RWPE2 (cell line): Measurements from ENCODE around the gene SLC4A5.
A peak's percentile ranks its signal among the peaks of the same experiment; 100 is the strongest.

Experiments
- ATAC-seq: fragments of 200-7000 bp; cut with Tn5 transposase; 3 replicates; pipeline ENCODE4 v1.9.1; 2021; ENCODE audit warnings: low read depth
- DNase-seq: peaks from one replicate; pipeline ENCODE4 v3.0.0-alpha.2; 2020; ENCODE audit warnings: low spot score
- H3K27ac ChIP-seq: fragments of 450-650 bp; 2 replicates; pipeline ENCODE4 v1.5.1; 2017; ENCODE audit warnings: mild to moderate bottlenecking; ENCODE audit not compliant: poor library complexity, severe bottlenecking
- H3K27me3 ChIP-seq: fragments of 250-450 bp; sonication (Bioruptor Pico); 2 replicates; pipeline ENCODE4 v1.5.1; 2021; ENCODE audit warnings: mild to moderate bottlenecking, moderate library complexity; ENCODE audit not compliant: insufficient read depth, poor library complexity, severe bottlenecking
- H3K36me3 ChIP-seq: fragments of 250-450 bp; sonication (Bioruptor Pico); 2 replicates; pipeline ENCODE4 v1.5.1; 2020; ENCODE audit warnings: low read depth, mild to moderate bottlenecking, moderate library complexity
- H3K4me1 ChIP-seq: fragments of 250-450 bp; sonication (Bioruptor Pico); 2 replicates; pipeline ENCODE4 v1.5.1; 2021; ENCODE audit warnings: mild to moderate bottlenecking, moderate library complexity; ENCODE audit not compliant: insufficient read depth, poor library complexity, severe bottlenecking
- H3K4me3 ChIP-seq: fragments of 250-450 bp; sonication (Bioruptor Pico); 2 replicates; pipeline ENCODE4 v1.5.1; 2021; ENCODE audit warnings: mild to moderate bottlenecking, moderate library complexity; ENCODE audit not compliant: severe bottlenecking
- H3K9me3 ChIP-seq: fragments of 250-450 bp; sonication (Bioruptor Pico); 2 replicates; pipeline ENCODE4 v1.5.1; 2021; ENCODE audit warnings: mild to moderate bottlenecking, moderate library complexity; ENCODE audit not compliant: severe bottlenecking
- TF ChIP-seq, protein P1 (sequence below): fragments of 450-650 bp; IDR thresholded peaks from one replicate; pipeline ENCODE4 v1.5.1; 2017; ENCODE audit warnings: mild to moderate bottlenecking, moderate library complexity; ENCODE audit not compliant: poor library complexity, severe bottlenecking

Gene SLC4A5

DNA sequence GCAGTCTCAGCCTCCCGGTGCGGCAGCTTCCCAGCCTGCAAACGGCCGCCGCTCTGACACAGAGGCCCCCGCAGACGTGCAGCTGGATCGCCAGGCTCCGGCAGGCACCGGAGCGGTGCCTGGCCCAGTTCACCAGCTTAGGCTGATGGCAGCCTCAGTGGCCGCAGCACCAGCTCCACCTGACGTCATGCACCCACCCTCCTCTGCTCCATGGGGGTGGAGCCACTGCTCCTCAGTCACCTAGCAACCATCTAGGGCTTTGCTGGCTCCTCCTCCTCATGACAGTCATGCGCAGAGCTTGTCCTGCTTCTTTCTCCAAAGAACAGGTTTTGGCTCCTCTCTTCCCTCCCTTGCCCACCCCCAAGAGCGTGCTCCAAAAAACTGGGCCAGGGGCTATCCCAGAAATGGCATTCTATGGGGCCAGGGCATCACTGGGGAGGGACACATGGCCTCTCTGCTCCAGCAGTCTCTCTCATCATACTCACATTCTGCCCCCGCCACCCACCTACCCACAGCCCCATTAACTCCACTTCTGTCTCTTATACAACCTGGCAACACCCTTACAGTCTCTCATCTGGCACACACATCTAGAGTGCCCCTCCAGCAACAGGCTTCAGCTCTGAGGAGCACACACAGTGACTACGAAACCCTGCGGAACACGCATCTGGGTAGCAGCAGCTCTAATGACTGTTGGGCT is 31.4 kb upstream of the SLC4A5 start:
- Histone ChIP-seq H3K4me1 (no peaks in the 10 kb centered on the region), H3K4me3 (no peak overlapping the region), H3K36me3 (peaks cover 34% of the 10 kb centered on the region), H3K9me3 (no peaks in the 10 kb centered on the region), H3K27me3 (no peaks in the 10 kb centered on the region), H3K27ac (no peak overlapping the region)
- TF ChIP-seq, protein P1, sequence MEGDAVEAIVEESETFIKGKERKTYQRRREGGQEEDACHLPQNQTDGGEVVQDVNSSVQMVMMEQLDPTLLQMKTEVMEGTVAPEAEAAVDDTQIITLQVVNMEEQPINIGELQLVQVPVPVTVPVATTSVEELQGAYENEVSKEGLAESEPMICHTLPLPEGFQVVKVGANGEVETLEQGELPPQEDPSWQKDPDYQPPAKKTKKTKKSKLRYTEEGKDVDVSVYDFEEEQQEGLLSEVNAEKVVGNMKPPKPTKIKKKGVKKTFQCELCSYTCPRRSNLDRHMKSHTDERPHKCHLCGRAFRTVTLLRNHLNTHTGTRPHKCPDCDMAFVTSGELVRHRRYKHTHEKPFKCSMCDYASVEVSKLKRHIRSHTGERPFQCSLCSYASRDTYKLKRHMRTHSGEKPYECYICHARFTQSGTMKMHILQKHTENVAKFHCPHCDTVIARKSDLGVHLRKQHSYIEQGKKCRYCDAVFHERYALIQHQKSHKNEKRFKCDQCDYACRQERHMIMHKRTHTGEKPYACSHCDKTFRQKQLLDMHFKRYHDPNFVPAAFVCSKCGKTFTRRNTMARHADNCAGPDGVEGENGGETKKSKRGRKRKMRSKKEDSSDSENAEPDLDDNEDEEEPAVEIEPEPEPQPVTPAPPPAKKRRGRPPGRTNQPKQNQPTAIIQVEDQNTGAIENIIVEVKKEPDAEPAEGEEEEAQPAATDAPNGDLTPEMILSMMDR = no peak
- peak; percentile 59; the same call in 1 of the 3 replicates for ATAC-seq
- no peak for DNase-seq

DNA sequence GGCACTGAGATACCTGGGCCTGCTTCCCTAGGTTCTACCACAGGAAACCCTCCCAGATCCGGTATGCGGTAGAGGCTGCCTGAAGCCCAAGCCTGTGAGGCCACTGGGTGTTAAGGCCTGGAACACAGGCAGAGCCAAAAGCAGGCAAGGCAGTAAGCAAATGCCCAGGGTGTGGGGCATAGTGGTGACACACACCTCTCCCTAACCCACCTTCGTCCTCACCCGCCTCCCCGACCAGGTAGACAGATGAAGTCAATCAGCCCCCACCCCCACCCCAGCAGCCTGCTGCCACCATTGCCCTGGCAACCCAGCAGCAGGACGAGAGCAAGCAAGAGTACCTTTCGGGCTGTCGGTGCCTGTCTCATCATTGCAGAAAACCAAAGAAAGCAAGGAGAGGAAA is 30.8 kb upstream of the SLC4A5 start:
- Histone ChIP-seq H3K27me3 (no peaks in the 10 kb centered on the region), H3K27ac (no peak overlapping the region), H3K4me3 (no peak overlapping the region), H3K36me3 (peaks cover 38% of the 10 kb centered on the region), H3K4me1 (no peaks in the 10 kb centered on the region), H3K9me3 (no peaks in the 10 kb centered on the region)
- ATAC-seq (no peak), DNase-seq (no peak)
- TF ChIP-seq, protein P1 = no peak

DNA sequence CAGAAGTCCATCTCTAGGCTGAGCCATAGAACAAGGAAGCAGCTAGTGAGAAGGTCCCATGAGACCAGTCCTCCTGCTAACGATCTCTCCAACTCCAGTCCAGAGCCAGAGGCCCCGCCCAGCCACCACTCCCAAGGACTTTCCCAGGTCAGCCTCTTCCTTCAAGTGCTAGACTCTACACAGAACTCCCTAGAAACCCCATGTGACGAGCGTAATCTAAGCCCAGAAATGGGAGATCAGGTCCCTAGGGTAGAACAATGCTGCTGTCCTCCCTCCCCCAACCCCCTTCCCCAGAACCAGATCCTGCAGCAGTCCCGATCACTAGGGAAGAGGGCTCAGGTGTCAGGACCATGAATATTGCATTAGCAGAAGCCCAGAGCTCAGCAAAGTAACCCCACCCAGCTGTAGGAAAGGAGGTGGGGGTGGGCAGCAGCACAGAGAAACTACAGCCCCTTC is 30.0 kb upstream of the SLC4A5 start:
- DNase-seq (no peak), ATAC-seq (no peak)
- peaks cover 41% of the 10 kb centered on the region for H3K36me3 ChIP-seq
- no peak overlapping the region for H3K4me3 ChIP-seq
- no peak overlapping the region for H3K27ac ChIP-seq
- no peaks in the 10 kb centered on the region for H3K9me3 ChIP-seq
- TF ChIP-seq, protein P1 = no peak
- H3K4me1 ChIP-seq = no peaks in the 10 kb centered on the region
- H3K27me3 ChIP-seq = no peaks in the 10 kb centered on the region

DNA sequence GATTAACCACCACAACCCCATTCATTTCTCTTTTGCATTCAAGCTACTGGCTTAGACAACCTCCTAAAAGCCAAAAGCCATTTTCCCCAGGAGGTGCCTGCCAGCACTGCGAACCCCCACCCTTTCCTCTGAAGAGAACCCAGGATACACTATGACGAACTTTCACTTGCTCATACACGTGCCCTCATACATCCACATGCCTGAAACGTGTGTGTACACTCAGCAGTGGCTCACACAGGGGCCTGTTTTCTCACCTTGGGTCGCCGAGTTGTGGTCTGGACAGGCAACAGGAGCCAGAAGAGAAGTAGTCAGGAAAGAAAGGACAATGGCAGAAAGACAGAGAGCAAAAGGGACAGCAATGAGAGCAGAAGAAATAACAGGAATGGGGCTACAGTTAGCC is 29.5 kb upstream of the SLC4A5 start:
- Histone ChIP-seq H3K27me3 (no peaks in the 10 kb centered on the region), H3K4me3 (no peak overlapping the region), H3K27ac (no peak overlapping the region), H3K4me1 (no peaks in the 10 kb centered on the region), H3K9me3 (no peaks in the 10 kb centered on the region), H3K36me3 (peaks cover 41% of the 10 kb centered on the region)
- TF ChIP-seq, protein P1 = no peak
- no peak for DNase-seq
- ATAC-seq = no peak

DNA sequence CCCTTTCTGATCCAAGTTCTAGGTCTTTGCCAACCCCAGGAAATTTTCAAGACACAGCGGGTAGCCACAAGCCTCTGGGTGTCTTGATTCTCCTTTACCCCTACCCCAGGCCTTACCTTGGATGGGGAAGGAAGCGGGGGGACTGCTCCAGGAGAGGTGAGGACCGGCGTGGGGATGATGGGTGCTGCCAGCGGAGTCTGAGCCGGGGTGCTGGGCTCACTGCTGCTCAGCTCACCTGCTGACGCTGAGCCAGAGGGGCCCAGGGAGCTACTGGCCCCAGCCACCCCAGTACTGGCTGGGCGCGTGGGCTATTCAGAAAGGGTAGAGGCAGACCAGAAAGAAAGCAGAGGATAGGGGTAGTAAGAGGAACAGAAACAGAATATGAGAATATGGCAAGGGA is 28.2 kb upstream of the SLC4A5 start:
- no peak overlapping the region for H3K4me3 ChIP-seq
- no peaks in the 10 kb centered on the region for H3K4me1 ChIP-seq
- no peak overlapping the region for H3K27ac ChIP-seq
- no peak for ATAC-seq
- DNase-seq = no peak
- TF ChIP-seq, protein P1 = no peak
- peaks cover 42% of the 10 kb centered on the region for H3K36me3 ChIP-seq
- no peaks in the 10 kb centered on the region for H3K27me3 ChIP-seq
- H3K9me3 ChIP-seq = no peaks in the 10 kb centered on the region
